IMR-90 (cell line): ENCODE data around the gene GARIN5A.

Source experiments
- BHLHE40 ChIP-seq: fragments of 150-350 bp; IDR thresholded peaks from 2 replicates; pipeline ENCODE4 v1.6.1; 2016; ENCODE audit warnings: mild to moderate bottlenecking, low read depth, low read length
- CEBPB ChIP-seq: IDR thresholded peaks from 2 replicates; pipeline ENCODE4 v1.6.1; 2012; ENCODE audit warnings: low read depth, low read length, improper control_type of control experiment
- MAZ ChIP-seq: IDR thresholded peaks from 2 replicates; pipeline ENCODE4 v1.6.1; 2012; ENCODE audit warnings: low read depth, mild to moderate bottlenecking, low read length, improper control_type of control experiment, moderate library complexity, borderline replicate concordance
- POLR2A ChIP-seq: IDR thresholded peaks from 2 replicates; pipeline ENCODE4 v1.6.1; 2012; ENCODE audit warnings: mild to moderate bottlenecking, low read depth, low read length
- RCOR1 ChIP-seq: IDR thresholded peaks from 2 replicates; pipeline ENCODE4 v1.6.1; 2012; ENCODE audit warnings: mild to moderate bottlenecking, low read length, improper control_type of control experiment; ENCODE audit not compliant: insufficient replicate concordance
- SMC3 ChIP-seq: fragments of 150-350 bp; IDR thresholded peaks from 2 replicates; pipeline ENCODE4 v1.6.1; 2016; ENCODE audit warnings: low read depth, mild to moderate bottlenecking, antibody characterized with exemption, low read length, moderate library complexity
- TF ChIP-seq, protein P1 (sequence below): conservative IDR thresholded peaks from 2 replicates; pipeline ENCODE4 v1.5.1; 2012; ENCODE audit warnings: mild to moderate bottlenecking, low read depth, low read length, improper control_type of control experiment
- TF ChIP-seq, protein P2 (sequence below): fragments of 150-350 bp; IDR thresholded peaks from 2 replicates; pipeline ENCODE4 v1.6.1; 2017; ENCODE audit warnings: mild to moderate bottlenecking, antibody characterized with exemption, low read length, low read depth

DNA sequence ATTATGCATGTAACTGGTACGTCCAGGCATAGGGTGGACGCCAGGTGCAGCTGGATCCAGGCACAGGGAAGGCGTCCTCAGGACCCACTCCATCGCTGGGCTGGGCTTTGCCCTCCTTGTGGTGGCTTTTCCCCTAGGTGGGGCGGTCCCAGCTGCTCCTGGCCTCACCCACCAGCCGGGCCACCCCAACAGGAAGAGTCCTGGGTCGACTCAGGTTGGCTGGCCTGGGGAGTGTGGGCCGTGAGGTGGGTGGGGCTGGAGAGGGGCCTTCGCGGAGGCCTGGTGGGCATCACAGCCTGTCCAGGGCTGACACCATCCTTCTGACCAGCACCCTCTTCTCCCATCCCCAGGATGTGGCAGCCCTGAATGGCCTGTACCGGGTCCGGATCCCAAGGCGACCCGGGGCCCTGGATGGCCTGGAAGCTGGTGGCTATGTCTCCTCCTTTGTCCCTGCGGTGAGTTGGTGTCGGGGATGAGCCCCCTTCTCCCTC lies 3.2 kb upstream of the GARIN5A start:
- TF ChIP-seq, protein P1, sequence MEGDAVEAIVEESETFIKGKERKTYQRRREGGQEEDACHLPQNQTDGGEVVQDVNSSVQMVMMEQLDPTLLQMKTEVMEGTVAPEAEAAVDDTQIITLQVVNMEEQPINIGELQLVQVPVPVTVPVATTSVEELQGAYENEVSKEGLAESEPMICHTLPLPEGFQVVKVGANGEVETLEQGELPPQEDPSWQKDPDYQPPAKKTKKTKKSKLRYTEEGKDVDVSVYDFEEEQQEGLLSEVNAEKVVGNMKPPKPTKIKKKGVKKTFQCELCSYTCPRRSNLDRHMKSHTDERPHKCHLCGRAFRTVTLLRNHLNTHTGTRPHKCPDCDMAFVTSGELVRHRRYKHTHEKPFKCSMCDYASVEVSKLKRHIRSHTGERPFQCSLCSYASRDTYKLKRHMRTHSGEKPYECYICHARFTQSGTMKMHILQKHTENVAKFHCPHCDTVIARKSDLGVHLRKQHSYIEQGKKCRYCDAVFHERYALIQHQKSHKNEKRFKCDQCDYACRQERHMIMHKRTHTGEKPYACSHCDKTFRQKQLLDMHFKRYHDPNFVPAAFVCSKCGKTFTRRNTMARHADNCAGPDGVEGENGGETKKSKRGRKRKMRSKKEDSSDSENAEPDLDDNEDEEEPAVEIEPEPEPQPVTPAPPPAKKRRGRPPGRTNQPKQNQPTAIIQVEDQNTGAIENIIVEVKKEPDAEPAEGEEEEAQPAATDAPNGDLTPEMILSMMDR, result no peak
- TF ChIP-seq BHLHE40 (no peak), RCOR1 (no peak), POLR2A (no peak), MAZ (no peak), SMC3 (no peak), CEBPB (no peak)
- TF ChIP-seq, protein P2, sequence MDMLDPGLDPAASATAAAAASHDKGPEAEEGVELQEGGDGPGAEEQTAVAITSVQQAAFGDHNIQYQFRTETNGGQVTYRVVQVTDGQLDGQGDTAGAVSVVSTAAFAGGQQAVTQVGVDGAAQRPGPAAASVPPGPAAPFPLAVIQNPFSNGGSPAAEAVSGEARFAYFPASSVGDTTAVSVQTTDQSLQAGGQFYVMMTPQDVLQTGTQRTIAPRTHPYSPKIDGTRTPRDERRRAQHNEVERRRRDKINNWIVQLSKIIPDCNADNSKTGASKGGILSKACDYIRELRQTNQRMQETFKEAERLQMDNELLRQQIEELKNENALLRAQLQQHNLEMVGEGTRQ, result no peak
